ENCODE measurements around the gene DLX6.
"Not testable (repeated sequence)": the region's sequence is repeated elsewhere in the genome, so short reads cannot be mapped to it uniquely, and the experiment has no call there.

The DLX6 gene

DNA sequence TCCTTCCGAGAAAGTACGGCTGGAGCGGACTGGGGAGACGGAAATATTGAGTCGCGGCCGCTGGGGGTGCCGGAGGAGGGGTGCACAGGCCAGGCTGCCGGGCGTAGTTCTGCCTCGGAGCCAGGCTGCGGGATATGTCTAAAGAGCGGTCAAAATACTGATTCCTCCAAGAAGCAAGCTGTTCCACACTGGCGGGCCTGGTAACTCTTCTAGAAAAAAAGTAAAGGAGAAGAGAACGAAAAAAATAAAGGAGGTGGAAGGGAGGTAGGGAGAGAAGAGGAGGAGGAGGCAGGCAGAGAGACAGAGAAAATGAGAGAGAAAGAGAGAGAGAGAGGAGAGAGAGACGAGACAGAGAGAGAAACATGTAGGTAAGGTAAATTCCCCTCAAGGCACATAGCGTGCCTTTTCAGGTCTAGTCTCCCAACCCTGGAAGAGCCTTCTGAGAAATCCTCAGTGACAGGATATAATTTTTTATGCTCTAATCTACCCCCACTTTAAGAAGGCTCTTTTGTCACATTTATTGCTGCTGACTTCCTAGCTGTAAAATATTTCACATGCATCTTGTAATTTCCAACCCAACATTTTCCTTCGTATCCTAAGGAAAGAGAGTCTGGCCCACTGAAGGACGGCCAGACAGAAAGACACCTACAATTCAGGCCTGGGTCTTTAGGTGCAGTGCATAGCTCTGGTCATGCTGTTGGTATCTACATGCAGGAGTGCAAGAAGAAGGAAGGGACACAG lies 13.6 kb downstream of the DLX6 start:
- in situ Hi-C loops (cut with MboI; ENCODE audit: low pct_unique_long_range_greater_than_20kb, low sequenced_read_pairs), result no loop called here
- no peak for DNase-seq

DNA sequence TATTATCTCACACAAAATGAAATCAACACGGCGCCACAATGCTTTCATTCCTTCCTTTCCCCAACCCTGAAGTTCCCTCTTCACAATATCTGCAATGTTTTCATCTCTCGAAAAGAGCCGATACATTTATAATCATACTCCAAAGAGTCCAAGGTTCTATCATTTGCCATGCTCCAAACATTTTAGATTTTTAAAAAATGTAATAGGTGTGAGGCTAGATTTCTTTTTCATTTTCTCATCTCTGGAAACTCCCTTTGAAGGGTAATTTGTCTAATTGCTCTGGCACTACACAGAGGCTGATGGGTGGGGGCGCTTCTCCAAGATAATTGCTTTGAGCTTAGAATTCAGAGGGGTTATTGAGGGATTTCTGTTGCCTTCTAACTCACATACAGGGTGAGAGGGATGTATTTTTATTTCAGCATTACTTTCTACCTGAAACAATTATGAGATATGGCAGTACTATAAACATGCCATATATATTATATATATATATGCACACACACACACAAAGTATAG lies 14.4 kb downstream of the DLX6 start:
- in situ Hi-C loops (cut with MboI; ENCODE audit: low pct_unique_long_range_greater_than_20kb, low sequenced_read_pairs), result no loop called here
- DNase-seq, result no peak

DNA sequence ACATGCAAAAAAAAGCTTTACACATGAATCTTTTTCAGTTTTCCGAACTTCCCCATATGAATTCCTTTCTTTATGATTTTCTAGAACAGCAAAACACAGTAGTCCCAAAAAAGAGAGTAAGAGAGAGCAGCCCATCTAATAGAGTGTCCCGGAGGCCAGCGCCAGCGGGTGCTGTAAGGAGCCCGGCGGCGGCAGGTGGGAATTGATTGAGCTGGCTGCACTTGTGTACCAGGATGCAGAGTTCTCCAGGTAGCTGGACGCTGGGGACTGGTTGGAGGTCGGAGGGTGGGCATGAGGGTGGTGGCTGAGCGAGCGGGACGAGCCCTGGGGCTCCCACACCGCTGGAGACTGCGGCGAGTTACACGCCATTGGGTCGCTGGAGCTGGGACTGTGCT lies 15.2 kb downstream of the DLX6 start:
- no peak for DNase-seq
- in situ Hi-C loops (cut with MboI; ENCODE audit: low pct_unique_long_range_greater_than_20kb, low sequenced_read_pairs), result no loop called here

DNA sequence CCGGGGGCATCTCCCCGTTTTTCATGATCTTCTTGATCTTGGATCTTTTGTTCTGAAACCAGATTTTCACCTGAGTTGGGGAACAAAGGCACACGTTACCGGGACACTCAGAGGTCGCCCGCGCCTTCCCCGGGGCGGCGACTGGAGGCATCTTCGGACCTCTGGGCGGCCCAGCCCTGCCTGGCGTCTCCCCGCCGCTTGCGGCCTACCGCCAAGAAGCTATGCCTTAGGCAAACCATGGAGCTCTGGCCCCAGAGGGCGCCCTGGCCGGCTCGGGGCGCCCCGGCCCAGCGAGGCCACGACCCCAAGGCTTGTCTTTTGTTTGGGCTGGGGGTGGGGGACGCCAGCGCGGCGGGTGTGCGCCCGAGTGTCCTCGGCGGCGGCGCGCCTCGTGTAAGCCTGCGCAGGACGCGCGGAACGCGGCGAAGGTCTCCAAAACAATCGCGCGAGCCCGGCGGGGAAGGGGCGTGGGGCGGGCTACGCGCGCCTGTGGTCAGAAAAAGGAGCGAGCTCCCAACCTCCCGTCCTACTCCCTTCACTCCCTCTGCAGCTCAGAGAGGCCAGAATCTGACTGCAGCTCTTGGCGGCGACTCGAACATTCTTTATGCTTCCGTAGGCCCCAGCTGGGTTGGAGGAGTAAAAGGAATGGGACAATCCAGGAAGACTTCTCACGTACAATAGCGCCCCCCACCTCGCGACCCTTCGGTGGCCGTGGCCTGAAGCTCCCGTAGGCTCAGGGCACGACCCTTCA lies 15.8 kb downstream of the DLX6 start:
- DNase-seq, result no peak
- in situ Hi-C loops (cut with MboI; ENCODE audit: low pct_unique_long_range_greater_than_20kb, low sequenced_read_pairs), result no loop called here

DNA sequence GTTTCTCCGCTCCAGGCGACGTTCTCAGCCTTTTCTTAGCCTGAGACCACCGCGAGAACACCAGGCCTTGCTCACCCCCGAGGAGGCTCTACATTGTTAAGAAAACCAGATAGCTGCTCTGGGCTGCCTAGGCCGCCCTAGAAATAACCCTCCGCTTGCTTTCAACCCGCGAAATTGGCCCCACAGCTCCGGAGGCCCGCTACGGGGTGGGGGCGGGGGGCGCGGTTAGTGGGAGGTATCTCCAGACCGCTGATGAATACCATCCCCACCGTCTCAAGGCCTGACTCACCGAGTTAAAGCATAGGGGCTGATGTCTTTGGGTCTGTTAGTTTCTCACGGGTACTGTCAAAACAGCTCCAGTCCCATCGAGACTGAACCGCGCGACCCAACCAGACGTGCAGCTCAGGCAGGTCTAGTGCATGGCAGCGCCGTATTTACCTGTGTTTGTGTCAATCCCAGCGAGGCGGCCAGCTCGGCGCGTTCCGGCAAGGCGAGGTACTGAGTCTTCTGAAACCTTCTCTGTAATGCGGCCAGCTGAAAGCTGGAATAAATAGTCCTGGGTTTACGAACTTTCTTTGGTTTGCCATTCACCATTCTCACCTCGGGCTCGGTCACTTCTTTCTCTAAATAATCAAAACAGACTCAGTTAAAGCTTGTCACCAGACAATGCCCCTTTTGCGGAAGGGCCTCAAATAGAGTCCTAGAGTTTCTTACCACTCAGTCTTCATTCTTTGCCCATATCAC lies 16.6 kb downstream of the DLX6 start:
- no peak for DNase-seq
- in situ Hi-C loops (cut with MboI; ENCODE audit: low pct_unique_long_range_greater_than_20kb, low sequenced_read_pairs), result no loop called here

DNA sequence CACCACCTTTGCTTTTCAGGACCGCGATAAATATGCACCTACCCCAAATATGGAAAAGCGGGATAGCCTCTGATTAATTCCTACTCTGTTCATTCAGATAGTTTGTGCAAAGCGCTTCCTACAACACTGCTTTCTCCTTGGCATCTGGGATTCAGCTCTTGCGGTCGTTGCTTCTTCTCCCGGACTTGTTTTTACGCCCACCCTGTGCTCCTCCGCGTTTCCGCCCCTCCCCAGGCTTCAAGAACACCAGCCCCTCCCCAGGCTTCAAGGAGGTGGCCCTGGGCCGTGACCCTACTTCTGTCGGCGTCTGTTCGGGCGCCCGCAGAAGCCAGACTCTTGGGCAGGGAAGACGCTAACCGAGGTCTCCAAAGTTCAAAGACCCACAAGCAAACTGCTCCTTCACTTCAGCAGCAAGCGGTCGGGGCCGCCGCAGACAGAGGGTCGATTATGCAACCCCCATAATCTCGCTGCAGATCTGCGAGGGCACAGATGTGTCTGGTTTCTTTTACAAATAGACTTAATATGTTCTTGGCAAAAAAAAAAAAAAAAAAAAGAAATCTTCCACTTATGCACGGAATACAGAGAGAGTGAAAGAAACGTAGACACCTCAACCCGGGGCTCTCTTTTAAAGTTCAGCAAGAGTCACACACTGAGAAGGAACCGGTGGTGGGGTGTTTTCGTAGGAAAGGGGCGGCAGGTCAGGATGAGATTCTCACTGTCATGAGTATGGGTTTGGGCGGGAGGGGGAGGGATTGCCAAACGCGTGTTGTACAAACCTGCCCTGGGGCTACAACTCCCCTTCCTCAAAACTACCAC lies 17.3 kb downstream of the DLX6 start:
- in situ Hi-C loops (cut with MboI; ENCODE audit: low pct_unique_long_range_greater_than_20kb, low sequenced_read_pairs), result no loop called here
- no peak for DNase-seq

DNA sequence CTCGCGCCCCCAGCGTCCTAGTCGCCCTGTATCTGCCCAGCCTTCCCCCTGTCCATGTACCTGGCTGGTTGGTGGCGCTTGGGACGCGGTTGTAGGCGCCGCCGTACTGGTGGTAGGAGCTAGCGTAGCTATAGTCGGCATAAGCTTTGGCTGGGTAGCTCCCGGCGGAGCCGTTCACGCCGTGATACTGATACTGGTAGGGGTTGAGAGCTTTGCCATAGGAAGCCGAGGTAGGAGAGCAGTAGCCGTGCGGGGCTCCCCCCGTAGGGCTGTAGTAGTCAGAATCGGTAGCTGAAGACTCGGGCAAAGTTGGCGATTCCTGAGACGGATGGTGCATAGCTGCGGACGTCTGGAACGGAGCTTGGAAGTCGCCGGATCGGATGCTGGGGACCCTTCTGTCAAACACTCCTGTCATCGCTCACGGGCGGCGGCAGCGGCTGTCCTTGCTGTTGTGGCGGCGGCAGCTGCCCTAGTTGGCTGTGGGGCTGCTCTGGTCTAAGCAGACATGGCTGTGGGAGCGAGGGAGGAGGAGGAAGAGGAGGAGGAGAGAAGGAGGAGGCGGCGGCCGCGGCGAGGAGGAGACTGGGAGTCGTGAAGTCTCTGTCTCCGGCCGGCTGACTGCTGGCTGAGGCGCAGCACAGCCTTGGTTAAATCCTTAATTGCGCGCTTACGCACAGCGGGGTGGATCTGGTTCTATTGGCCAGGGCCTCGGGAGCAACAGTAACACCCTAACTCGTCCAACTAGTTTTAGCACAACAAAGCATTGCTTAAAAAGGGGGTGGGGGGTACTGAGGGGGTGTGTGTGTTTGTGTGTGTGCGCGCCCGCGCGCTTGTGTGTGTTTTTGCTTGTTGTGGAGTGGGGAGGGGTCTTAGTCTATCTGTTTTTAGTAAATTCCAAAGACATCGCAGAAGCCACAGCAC lies 19.1 kb downstream of the DLX6 start, which contains the start of gene DLX5:
DLX5 (minus strand) TSS at position 623 of the 921 bp plus-strand sequence; CDS start at position 415, 208 bp downstream.
- DNase-seq, result no peak
- in situ Hi-C loops (cut with MboI; ENCODE audit: low pct_unique_long_range_greater_than_20kb, low sequenced_read_pairs), result loop anchor here (25.0 kb wide), 1 partner anchor 1112 kb away; no protein-coding TSS in a partner anchor

DNA sequence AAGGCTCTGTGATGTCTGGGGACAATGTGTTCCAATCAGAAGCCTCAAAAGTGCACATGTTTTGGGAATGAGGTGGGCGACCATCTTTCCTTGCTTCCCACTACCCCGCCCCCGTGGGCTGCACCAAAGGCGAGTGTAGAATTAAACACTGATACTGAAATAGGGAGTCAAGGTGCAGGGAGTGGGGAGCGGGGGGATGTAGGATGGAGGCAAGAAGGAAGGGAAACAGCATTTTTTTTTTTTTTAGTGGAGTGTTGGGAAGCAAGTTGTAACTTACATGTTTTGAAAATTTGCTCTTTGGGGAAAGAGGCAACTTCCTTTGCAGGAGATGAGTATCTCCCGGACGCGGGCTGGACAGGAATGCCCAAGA lies 19.8 kb downstream of the DLX6 start:
- in situ Hi-C loops (cut with MboI; ENCODE audit: low pct_unique_long_range_greater_than_20kb, low sequenced_read_pairs), result loop anchor here (25.0 kb wide), 1 partner anchor 1113 kb away; no protein-coding TSS in a partner anchor
- no peak for DNase-seq

DNA sequence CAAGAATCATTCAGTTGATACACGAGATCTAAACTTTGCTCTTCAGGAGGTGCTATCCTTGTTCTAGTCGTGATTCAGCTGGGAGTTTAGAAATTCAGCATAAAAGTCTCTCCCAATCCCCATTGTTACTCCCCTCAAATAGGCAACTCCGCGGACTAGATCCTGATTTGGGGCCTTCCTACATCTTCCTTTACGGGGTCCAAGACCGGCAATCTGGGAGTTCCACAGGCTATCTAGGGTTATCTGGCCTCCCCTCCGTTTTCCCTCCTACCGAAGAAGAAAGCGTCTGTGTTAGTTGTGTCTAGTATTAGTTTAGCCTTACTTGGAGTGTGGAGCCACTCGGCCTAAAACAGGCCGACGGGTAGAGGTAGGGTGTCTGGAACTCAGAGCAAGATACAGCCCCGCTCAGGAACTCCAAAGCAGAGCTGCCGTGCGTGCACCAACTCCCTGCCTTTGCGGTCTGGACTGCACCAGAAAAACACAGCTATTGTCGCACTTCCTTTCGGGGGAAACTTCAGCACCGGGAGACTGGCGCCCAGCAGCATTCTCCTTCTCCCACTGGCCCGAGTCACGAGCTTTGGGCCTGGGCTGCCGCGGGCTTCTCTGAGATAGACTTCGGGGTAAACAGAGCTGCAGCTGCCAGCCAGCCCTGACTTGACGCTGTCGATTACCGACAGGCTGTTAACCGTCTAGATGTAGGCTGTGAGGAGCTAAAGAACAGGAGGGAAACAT lies 20.8 kb downstream of the DLX6 start:
- DNase-seq, result no peak

DNA sequence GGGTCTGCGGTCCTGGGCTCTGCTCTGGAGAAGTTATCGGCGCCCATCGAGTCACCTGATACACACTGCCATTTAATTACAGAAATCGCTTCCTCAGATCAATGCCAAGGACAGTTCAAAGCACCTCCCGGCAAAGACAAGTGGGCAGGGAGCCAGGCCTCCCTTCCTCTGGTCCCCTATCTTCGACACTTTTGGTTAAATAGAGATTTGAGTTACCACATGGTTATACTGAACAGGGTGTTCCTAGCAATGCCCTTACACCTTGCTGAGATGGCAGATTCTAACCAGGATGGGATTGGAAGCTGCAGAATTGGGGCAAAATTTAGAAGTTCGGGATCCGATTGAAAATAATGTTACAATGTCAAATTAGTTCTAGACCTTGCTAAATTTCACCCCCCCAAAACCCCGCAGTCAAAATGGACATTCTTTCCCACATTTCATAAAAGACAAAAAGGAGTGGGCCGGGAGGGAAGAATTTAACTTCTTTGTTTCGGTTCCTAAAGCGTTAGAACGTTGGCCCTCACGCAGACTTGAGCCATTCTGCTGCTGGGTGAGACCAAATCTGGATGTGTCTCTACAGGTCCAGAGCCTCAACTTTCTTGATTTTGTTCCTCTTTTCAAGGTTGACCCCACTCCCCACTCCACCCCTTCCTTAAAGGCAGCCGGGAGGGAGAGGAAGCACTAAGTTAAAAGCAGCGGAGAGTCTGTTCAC lies 21.5 kb downstream of the DLX6 start:
- in situ Hi-C loops (cut with MboI; ENCODE audit: low pct_unique_long_range_greater_than_20kb, low sequenced_read_pairs), result loop anchor here (25.0 kb wide), 1 partner anchor 1115 kb away; no protein-coding TSS in a partner anchor
- peak; percentile 59 for DNase-seq

More for the DNA sequence above, 20.8 kb downstream of the DLX6 start:
- in situ Hi-C loops (cut with MboI; ENCODE audit: low pct_unique_long_range_greater_than_20kb, low sequenced_read_pairs), result loop anchor here (25.0 kb wide), 1 partner anchor 1114 kb away; no protein-coding TSS in a partner anchor

DNA sequence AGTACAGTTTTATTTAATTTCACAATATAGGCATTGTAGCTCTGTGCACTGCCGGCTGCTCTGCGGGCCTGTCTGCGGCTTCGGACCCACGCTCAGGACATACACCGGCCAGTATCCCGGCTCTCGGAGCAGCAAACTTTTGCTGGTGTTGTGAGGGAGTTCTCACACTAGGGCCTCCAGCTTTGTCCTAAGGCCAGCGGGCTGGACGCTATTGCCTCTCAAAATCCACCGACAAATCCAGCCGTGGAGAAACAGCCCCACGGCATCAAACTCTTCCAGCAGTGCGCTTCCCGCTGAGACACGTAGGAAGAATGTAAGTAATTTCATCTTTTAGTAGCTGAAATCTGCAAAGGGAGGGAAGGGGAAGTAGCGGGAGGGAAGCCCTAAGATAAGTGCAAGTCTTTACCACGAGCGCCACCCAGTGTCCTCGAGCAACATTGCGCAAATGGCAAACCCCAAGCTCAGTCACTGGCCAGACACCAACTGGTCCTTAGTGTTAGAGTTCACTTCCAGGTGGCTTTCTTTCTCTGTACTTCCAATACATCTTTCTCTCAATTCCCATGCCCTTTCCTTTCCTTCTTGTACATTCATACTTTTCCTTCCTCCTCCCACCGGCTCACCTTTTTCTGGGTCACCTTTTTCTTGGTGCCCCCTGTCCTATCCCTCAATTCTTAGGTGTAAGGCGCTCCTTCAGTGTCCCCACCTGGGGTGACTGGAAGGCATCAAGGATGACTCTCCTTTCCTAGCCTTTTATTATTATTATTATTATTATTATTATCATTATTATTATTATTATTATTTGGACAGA lies 22.3 kb downstream of the DLX6 start:
- DNase-seq, result peak; percentile 83
- in situ Hi-C loops (cut with MboI; ENCODE audit: low pct_unique_long_range_greater_than_20kb, low sequenced_read_pairs), result loop anchor here (25.0 kb wide), 1 partner anchor 1115 kb away; no protein-coding TSS in a partner anchor

DNA sequence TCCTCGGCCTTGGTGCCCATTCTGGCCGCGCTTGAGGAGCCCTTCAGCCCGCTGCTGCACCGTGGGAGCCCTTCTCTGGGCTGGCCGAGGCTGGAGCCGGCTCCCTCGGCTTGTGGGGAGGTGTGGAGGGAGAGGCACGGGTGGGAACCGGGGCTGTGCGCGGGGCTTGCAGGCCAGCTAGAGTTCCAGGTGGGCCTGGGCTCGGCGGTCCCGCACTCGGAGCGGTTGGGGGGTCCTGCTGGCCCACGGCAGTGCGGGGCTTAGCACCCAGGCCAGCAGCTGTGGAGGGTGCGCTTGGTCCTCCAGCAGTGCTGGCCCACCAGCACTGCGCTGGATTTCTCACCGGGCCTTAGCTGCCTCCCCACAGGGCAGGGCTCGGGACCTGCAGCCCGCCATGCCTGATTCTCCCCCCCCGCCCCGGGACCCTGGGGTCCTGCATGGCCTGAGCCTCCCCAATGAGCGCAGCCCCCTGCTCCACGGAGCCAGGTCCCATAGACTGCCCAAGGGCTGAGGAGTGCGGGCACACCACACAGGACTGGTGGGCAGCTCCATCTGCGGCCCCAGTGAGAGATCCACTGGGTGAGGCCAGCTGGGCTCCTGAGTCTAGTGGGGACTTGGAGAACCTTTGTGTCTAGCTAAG lies 29.0 kb downstream of the DLX6 start:
- in situ Hi-C loops (cut with MboI; ENCODE audit: low pct_unique_long_range_greater_than_20kb, low sequenced_read_pairs), result loop anchor here (25.0 kb wide), 1 partner anchor 1122 kb away; no protein-coding TSS in a partner anchor
- DNase-seq, result not testable (repeated sequence)

DNA sequence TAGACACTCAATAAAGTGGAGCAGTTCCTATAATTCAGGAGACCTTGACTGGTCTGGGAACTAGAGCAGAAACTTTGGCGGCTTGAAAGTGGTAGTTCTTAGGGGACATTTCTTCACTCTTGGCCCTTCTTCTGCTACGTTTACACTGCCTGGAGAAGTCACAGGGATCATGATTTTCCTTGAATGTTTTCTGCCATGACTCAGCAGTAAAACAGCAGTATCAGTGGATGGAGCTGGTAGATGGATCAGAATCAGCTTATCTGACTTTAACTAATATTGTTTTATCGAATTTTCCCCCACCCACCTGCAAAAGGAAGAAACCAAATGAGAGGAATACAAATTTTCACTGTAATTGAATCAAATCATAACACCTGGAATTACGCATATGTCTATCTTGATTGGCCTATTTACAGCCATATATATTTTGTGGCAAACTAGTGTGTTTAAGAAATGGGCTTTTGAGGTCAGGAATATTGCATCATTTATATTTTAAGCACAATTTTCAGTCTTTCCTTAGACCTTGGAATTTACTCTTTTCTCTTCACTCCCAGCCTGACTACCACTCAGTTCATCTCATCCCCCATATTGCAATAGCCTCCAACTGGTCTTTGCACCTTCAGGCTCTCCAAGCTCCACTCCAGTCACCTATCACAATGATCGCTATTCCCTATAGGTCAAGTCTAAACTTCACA lies 34.2 kb downstream of the DLX6 start:
- in situ Hi-C loops (cut with MboI; ENCODE audit: low pct_unique_long_range_greater_than_20kb, low sequenced_read_pairs), result loop anchor here (25.0 kb wide), 1 partner anchor 1127 kb away; no protein-coding TSS in a partner anchor
- DNase-seq, result no peak

DNA sequence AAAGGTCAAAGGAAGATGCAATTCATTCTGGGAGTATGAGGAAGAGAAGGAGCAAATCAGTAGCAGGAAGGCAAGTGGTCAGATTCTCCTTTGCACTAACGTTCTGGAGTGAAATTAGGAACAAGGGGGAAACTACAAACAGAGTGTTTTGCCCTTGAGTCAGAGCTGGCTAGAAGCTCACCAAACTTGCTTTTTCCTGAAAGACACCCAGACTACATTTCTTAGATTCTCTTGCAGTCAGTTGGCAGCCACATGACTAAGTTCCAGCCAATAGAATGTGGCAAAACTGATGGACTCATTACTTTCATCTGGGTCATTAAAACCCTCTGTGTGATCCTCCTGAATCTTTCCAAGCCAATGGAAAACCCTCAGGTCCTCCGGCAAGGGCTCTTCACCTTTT lies 37.9 kb downstream of the DLX6 start:
- in situ Hi-C loops (cut with MboI; ENCODE audit: low pct_unique_long_range_greater_than_20kb, low sequenced_read_pairs), result loop anchor here (25.0 kb wide), 1 partner anchor 1131 kb away; no protein-coding TSS in a partner anchor
- DNase-seq, result no peak

Data from KBM-7 (cell line).